Pancreas (tissue), 10 donors: Measurements from ENCODE around the gene VSIR. TPM values are rescaled to one million over a fixed set of nuclear protein-coding genes. Genes with fewer than 3 reads are reported as not detected.

Source experiments
- ATAC-seq, 4 donors: fragments of 200-7000 bp; cut with Tn5 transposase; one replicate each; pipeline versions ENCODE4 v1.8.0 to v1.9.1; 2020; ENCODE audit warnings: mild to moderate bottlenecking in 4 of 4, moderate library complexity in 4 of 4
- DNase-seq, 6 donors: peaks; one replicate each; pipeline ENCODE4 v3.0.0-alpha.2; 2020
- FAIRE-seq: peaks from 2 replicates; lab custom pipeline; 2012; peaks lifted over from hg19 to GRCh38; lab: Jason Lieb, UNC
- H3K27ac ChIP-seq, 4 donors: fragments of 200-600 bp; sonication (generic); 1 replicate in 3 of 4; 2 replicates in 1 of 4; pipeline versions ENCODE4 v1.5.0 to v1.8.0; 2020
- H3K27me3 ChIP-seq, 4 donors: fragments of 200-600 bp; one replicate each; pipeline ENCODE4 v1.8.0; 2021
- H3K36me3 ChIP-seq, 3 donors: fragments of 200-600 bp; sonication (generic) in 1 of 3; one replicate each; pipeline versions ENCODE4 v1.5.0 to v1.8.0; 2020 to 2021
- H3K4me1 ChIP-seq, 3 donors: fragments of 200-600 bp; one replicate each; pipeline ENCODE4 v1.8.0; 2021
- H3K4me3 ChIP-seq, 4 donors: fragments of 200-600 bp; sonication (generic) in 2 of 4; one replicate each; pipeline versions ENCODE4 v1.5.0 to v1.8.0; 2020 to 2021
- H3K9me3 ChIP-seq, 4 donors: fragments of 200-600 bp; one replicate each; pipeline ENCODE4 v1.8.0; 2021
- CTCF ChIP-seq, 4 donors: fragments of 200-600 bp; sonication (generic) in 3 of 4; IDR thresholded peaks; one replicate each; pipeline versions ENCODE4 v1.5.0 to v1.8.0; 2021; ENCODE audit warnings: antibody characterized with exemption in 4 of 4
- WGBS, 2 donors: extraction: QIAGEN DNeasy Blood & Tissue Kit; methylation state at CpG; one replicate each; pipeline ENCODE4 v1.1.7; 2013; 5-methylcytosine and 5-hydroxymethylcytosine counted together
- intact Hi-C, 3 donors: fragments of 100-400 bp; cut with DNase I; formaldehyde crosslinking; loops; one replicate each; pipeline versions ENCODE4 v1.11.1 to v1.14.2; 2022
- polyA plus RNA-seq, 2 donors: library from polyadenylated mRNA; stranded (reverse); fragments of 200-250 nt; gene quantifications; one replicate each; pipeline ENCODE4 v1.2.3, GENCODE V29; 2013
- total RNA-seq, 6 donors: library from RNA; stranded (reverse); fragmentation: NEBNext Ultra II Directional in 4 of 6; extraction: Animal tissue kit (Norgen Biotek cat#: 25700) in 4 of 6; gene quantifications; one replicate each; pipeline versions ENCODE4 v1.2.1 to v1.2.4, GENCODE V29; 2021 to 2023
- donor health status: healthy with polysubstance abuse.
- donor health status: DM: no; HTN: no; CAD: no; lungs with moderate emphysema.
- donor health status: DM: no; HTN: no; CAD: no.
- donor health status: control.
- donor health status: control.
- donor health status: Bipolar disorder and iron deficiency.
- donor health status: DM: yes; HTN: yes; CAD: no.
- donor health status: DM: no; HTN: no; CAD: no.
- donor health status: DM: no; HTN: no; CAD: no.
- donor health status: DM: yes; HTN: yes; CAD: no.

The VSIR gene
- total and polyA plus RNA-seq, 8 donors, result 3.7 to 27.6 (median 9.3) TPM

GRCh38 chr10:71747039-71747531 lies 26.2 kb downstream of the VSIR start:
- no peaks in the 10 kb centered on the region for H3K27me3 ChIP-seq
- WGBS, 2 donors, result 73 to 86% methylated on average over 2 of the region's 2 CpGs
- DNase-seq, result peak in 1 of 6 donors; percentile 24
- no peak for ATAC-seq
- no peak for FAIRE-seq
- H3K36me3 ChIP-seq, result peaks cover 0 to under 1% (median 0%) of the 10 kb centered on the region in 3 donors
- H3K4me3 ChIP-seq, result no peak overlapping the region
- no peak for TF ChIP-seq CTCF (IDR thresholded peaks at IDR 0.05)
- H3K4me1 ChIP-seq, result peaks cover 4 to 21% (median 9%) of the 10 kb centered on the region in 3 donors
- intact Hi-C loops, result no loop called here
- no peaks in the 10 kb centered on the region for H3K9me3 ChIP-seq
- peak overlapping the region; percentile 20 to 63 (median 40) for H3K27ac ChIP-seq

DNA sequence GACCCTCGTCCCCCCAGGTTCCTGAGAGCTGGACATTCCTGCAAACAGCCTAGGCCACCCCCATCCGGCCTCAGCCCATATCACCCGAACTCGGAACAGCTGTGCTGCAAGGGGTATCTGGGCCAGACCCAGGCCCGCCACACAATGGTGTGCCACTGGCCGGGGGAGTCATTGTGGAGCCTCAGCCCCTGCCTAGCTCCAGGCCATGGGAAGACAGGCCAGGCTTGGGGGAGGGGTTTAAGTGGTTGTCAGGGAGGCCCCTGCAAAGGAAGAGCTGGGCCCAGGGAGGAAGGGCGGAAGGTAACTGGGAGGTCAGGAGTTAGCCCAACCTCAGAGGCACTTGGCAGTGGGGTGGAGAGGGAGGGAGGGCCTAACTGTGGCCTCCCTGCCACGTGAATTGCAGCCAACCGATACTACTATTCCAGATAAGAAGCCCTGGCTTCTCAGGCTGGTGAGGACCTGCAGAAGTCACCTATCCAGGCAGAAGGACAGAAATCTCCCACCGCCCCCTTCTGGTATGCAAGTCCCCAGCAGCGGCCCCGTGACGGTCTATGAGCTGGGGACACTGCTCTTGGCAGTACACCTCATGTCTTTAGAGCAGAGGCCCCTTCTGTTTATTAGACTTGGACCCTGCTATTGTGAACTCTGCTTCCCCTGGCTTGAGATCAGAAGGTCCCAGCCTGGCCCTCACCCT lies 26.8 kb downstream of the VSIR start:
- 35 to 41% methylated on average over 13 of the region's 13 CpGs for WGBS, 2 donors
- Histone ChIP-seq H3K27ac (peak overlapping the region; percentile 20 to 63 (median 40)), H3K9me3 (no peaks in the 10 kb centered on the region), H3K4me1 (peaks cover 4 to 21% (median 9%) of the 10 kb centered on the region in 3 donors), H3K36me3 (no peaks in the 10 kb centered on the region), H3K4me3 (no peak overlapping the region), H3K27me3 (no peaks in the 10 kb centered on the region)
- DNase-seq (peak in 5 of 6 donors; percentile 46 to 73 (median 57)), FAIRE-seq (no peak), ATAC-seq (peak; percentile 39 to 87 (median 75))
- TF ChIP-seq CTCF (IDR thresholded peaks at IDR 0.05), result no peak
- intact Hi-C loops, result no loop called here

DNA sequence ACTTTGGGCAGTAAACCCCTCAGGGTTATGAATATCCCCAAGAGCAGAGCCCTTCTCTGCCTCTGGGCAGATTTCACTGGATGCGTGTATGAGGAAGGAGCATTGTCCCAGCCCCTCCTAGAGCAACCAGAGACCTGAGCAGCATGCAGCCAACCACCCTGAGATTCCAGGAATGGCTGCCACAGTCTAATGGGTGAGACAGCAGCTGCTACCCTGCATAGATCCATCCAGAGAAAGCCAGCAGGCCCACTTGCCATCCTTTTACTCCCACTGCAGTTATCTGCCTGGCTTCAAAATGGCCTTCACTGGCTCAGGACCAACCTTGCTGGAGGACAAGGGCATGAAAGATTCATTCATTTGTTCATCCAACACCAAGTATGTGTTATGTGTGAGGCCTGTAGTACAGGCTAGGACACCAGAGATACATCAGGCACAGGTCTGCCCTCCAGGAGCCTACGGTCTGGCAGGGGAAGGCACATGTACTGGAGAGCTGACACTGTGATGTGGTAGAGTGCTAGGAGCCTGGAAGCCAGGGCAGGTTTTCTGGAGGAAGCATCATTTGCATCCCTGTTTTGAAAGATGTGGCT lies 27.6 kb downstream of the VSIR start:
- Histone ChIP-seq H3K27ac (peak overlapping the region in 2 of 4 donors; percentile 45 to 63), H3K4me3 (no peak overlapping the region), H3K9me3 (no peaks in the 10 kb centered on the region), H3K36me3 (no peaks in the 10 kb centered on the region), H3K27me3 (no peaks in the 10 kb centered on the region), H3K4me1 (peaks cover 4 to 21% (median 9%) of the 10 kb centered on the region in 3 donors)
- no peak for FAIRE-seq
- intact Hi-C loops, result no loop called here
- no peak for ATAC-seq
- peak in 1 of 6 donors; percentile 8 for DNase-seq
- 94 to 96% methylated on average over 2 of the region's 2 CpGs for WGBS, 2 donors
- no peak for TF ChIP-seq CTCF (IDR thresholded peaks at IDR 0.05)

DNA sequence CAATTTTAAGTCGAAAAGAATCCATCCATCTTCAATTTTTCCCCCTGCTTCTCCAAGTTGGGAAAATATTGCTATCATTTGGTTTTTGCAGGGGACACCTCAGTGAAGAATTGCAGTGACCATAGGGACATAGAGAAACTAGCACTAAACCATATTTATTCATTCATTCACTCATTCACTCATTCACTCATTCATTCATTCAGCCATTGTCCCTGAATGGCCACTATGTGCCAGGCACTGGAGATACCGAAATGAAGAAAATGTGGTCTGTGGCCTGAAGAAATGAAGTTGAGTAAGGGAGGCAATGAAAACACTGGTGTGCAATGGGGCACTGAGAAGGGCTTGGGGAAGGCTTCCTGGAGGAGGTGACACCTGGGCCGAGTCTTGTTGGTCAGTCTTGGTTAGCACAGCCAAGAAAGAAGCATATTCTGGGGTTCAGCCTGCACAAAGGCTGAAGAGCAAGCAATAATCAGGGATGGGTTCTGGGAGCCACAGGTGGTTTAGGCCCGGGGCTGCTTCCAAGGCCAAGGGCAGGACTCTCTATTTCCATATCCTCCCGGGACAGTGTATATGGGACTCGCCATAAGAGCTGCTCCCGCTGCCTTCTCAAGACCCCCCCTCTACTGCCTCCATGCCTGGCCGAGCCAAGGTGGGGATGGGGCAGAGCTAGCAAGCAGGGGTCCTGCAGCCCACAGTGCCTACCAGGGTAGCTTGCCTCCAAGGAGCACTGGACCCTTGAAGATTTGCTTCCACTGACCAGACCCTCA lies 28.2 kb downstream of the VSIR start:
- DNase-seq (no peak), FAIRE-seq (no peak), ATAC-seq (no peak)
- Histone ChIP-seq H3K9me3 (no peaks in the 10 kb centered on the region), H3K4me3 (no peak overlapping the region), H3K4me1 (peaks cover 4 to 20% (median 9%) of the 10 kb centered on the region in 3 donors), H3K27me3 (no peaks in the 10 kb centered on the region), H3K27ac (no peak overlapping the region), H3K36me3 (no peaks in the 10 kb centered on the region)
- TF ChIP-seq CTCF (IDR thresholded peaks at IDR 0.05), result no peak
- 72 to 90% methylated on average over 8 of the region's 8 CpGs for WGBS, 2 donors
- intact Hi-C loops, result no loop called here
